Measurements from ENCODE around the gene POLK.

GRCh38 chr5:75507841-75508240, 3.9 kb upstream of the POLK start:
- no peak for TF ChIP-seq CTCF (conservative IDR thresholded peaks at IDR 0.05; ENCODE audit: low read length)
- no peak for TF ChIP-seq EZH2phosphoT487 (IDR thresholded peaks at IDR 0.05; ENCODE audit: borderline replicate concordance)
